HG03342 (cell line): ENCODE measurements around the gene CD300LD.
"Not testable (repeated sequence)": the region's sequence is repeated elsewhere in the genome, so short reads cannot be mapped to it uniquely, and the experiment has no call there.

Source experiments
- ATAC-seq: cut with Tn5 transposase; IDR thresholded peaks from one replicate; pipeline ENCODE4 v1.9.1; 2021; ENCODE audit warnings: mild to moderate bottlenecking, moderate library complexity; ENCODE audit not compliant: unreplicated experiment

The CD300LD gene

GRCh38 chr17:74573635-74574034, 18.4 kb downstream of the CD300LD start:
- not testable (repeated sequence) for ATAC-seq

DNA sequence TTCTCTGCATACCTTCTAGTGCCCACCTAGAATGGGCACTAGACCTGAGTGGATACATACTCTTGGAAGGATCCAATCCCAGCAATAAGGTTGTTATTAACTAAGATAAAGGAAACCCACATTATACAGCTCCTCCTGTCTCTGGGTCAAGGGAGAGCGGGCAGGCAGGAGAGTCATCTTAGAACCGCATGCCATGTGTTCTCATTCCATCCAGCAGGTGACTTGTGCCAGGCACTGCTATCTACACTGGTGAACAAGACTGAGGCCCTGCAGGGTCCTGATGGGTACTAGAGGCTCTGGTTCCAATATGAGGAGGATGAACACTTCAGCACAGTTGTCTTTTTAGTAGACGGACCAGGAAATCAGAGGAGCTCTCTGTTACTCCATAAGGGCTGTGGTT, 18.9 kb downstream of the CD300LD start:
- no peak for ATAC-seq

DNA sequence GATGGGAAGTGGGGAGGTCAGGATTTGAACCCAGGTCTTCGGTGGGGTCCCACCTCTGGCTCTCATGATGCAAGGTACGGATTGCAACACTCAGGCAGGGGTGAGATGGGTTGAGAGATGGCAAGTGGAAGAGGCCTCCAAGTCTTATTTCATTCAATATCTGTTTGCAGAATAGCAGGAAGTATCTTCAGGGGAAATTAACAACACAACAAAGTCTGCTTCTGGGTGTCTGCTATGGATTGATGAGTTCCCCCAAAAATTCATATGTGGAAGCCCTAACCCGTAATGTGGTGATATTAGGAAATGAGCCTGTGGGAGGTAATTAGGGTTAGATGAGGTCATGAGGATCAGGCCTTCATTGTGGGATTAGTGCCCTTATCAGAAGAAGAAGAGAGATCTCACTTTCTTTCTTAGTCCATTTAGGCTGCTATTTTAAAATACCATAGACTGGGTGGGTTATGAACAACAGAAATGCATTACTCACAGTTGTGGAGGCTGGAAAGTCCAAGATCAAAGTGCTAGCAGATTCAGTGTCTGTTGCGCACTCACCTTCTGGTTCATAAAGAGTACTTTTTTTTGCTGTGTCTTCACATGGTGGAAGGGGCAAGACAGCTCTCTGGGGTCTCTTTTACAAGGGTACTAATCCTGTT, 20.3 kb downstream of the CD300LD start:
- no peak for ATAC-seq

GRCh38 chr17:74569020-74570003, 22.8 kb downstream of the CD300LD start:
- ATAC-seq: no peak

DNA sequence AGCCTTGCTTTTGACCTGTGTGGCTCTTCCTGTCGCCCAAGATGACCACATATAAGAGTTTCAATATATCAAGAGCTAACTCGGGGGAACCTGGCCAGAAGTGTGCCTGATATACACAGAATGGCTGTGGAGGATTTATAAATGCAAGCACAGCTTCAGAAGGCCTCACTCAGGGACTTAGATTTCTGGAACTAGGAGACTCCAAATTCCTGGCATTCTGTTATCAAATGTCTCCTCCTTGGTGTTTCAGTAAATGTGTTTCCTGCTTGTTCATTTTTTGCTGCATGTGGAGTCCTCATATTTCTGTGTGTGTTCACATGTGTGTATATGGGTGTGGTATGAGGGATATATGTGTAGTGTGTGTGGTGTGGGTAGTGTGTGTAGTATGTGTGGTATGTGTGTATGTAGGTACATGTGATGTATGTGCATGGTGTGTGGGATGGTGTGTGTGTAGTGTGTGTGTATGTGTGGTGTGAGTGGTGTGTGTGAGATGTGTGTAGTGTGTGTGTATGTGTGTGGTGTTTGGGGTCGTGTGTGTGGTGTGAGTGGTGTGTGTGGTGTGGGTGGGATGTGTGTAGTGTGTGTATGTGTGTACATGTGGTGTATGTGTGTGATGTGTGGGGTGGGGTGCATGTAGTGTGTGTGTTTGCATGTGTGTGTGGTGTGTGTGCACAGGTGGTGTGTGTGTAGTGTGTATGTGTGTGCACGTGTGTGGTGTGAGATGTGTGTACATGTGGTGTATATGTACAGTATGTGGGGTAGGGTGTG, 23.8 kb downstream of the CD300LD start:
- ATAC-seq: no peak

DNA sequence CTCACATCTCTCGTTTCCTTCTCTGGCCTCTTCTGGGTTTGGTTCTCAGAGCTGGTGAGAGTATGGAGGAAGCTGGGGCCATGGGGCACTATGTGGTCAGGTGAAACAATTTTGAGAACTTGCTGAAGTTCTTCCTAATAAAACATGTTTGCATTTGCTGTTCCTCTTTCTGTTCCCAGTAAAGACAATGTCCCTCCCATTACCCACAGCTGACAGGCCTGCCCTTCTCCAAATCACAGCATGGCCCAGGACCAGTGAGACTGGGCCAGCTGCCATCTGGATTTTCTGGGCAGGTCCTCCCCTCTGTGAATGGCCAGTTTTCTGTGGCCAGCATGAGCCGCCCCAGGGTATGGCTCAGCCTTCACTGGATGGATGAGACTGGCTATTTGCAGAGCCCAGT, 24.7 kb downstream of the CD300LD start, which contains the start of gene CD300H:
CD300H (minus strand) TSS at position 113 of the 400 bp plus-strand sequence.
- no peak for ATAC-seq

DNA sequence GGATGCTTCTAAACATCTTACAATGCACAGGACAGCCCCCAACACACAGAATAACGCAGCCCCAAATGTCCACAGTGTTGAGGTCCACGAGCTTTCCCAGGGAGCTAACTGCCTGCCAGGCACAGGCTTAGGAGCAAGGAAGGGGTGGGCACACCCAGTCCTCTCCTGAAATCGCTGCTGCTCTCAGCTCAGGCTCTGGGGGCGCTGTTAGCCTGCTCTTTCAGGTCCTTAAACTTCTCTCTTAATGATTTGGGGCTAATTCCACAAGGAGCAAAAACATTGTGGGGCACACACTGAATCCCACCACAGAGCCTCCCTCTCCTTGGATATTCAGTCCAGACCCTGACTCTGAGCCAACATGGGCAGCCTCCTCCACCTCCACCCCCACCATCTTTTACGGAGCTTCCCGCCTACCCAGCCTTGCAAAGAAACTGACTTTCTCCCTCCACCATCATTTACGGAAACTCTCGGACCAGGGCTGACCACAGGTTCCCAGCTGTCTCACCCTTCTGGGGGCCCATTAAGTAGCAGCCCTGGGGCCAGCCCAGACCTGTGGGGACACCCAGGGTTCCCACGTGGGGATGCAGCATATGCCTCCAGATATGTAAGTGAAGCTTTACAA, 25.8 kb downstream of the CD300LD start:
- no peak for ATAC-seq

DNA sequence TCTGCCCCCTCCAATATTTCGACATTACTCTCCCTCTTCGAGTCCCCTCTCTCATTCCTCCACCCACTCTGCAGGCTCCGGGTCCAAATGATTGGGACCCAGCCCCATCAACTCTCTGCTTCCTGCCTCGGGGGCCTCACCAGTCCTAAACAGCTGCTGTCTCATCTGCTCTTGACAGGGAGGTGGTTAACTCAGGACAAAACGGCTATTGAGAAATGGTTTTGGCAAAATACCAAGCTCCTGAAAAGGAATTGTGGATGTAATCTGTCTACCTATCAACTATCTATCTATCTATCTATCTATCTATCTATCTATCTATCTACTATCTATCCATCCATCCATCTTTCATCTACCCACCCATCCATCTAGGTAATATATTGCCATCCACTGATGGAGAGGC, 27.0 kb downstream of the CD300LD start:
- no peak for ATAC-seq

GRCh38 chr17:74563358-74563757, 28.7 kb downstream of the CD300LD start:
- no peak for ATAC-seq

DNA sequence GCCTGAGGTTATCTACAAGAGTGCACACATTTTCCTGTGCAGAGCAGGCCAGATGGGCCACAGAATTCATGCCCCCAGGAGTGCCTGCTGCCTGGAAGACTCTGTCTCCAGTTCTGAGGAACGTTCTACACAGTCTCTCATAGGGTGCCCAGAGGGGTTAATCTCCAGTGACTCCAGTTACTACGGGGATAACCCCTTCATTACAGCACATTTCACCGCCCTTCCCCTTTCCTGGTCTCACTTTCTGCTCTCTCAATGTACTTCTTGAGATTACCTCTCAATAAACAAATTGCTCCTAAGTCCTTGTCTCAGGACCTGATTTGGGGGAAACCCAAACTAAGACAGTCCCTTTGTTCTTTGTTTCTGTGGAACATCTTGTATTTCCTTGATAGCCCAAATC, 30.5 kb downstream of the CD300LD start:
- ATAC-seq: no peak

DNA sequence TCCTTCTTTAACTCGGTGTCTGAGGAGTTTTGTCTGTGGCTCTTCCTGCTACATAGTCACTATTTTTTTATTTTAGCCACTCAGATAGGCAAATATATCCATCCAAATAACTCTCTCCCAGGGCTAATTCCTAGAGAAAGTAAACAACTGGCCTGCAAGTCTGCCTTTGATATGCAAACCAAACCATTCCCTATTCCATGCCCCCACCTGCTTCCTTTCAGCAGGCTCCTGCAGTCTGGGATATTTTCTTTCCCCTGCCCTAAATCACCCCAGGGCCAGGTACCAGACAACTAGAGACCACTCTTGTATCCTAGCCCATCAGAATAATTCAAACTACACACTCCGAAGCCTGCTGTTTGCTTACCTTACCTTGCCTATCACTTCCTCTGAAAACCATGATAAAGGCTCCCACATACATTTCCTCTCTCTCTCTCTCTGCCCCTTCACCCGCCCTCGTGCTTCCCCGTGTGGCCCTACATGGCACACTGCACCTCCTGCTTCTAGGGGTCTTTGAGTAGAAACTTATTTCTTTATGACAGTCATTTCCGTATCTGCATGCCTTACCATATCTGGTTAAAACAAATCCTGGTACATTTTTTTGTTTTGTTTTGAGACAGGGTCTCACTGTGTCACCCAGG, 33.1 kb downstream of the CD300LD start:
- ATAC-seq: no peak

GRCh38 chr17:74558402-74558801, 33.7 kb downstream of the CD300LD start:
- not testable (repeated sequence) for ATAC-seq

DNA sequence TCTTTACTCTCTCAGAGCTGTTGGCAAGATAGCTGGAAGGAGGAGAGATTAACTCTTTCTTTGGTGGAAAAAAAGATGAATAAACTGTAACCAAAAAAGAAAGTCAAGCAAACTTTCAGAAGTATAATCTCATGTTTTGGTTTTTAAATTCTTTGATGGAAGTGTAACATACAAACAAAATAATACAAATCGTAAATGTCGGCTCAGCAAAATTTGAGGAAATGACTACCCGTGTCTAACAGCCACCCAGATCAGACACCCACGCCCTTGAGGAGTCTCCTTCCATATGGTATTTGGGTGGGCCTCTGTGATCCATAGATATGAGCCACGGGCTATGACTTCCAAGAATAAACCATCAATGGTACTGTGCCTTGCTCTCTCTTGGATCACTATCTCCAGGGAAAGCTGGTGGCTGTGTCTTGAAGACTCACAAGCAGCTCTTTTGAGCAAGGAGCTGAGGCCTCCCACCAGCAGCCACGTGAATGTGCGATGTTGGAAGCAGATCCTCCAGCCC, 36.6 kb downstream of the CD300LD start:
- no peak for ATAC-seq

- no peak for ATAC-seq
These were observed 37.2 kb downstream of the CD300LD start for GRCh38 chr17:74554909-74555308.

DNA sequence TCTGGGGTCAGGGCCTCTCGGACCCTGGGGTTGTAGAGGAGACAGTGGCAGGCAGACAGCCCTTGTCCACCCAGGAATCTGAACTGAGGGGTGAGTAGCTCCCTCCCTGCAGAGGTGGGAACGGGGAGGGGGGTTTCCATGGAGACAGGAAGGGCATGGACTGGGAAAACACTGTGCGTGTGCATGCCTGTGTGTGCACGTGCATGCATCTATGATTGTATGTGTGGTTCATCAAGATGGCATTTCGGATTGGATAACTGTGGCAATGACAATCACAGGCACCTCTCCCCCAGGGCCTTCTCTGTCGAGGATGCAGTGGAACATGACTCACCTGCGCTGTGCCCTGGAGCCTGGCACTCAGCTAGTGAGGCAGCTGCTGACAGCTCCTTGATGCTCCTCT, 40.0 kb downstream of the CD300LD start:
- ATAC-seq: no peak

- no peak for ATAC-seq
These were observed 41.5 kb downstream of the CD300LD start for GRCh38 chr17:74550602-74551001.

DNA sequence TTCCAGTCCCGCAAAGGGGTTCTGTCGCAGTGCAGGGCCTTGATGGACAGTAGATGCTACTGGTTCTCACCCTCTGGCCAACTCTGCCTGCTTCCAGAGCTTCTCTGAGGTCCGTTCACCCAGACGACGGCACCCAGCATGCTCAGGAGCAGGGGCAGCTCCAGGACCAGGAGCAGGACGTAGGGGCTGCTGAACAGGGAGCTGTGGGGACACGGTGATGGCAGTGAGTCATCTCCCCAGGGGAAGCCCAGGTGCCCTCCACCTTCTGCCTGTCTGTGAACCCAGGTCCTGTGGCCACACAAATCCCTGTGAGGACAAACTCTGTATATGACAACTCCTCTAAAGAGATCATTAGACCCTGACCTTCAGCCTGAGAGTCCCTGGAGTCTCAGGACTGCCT, 42.7 kb downstream of the CD300LD start:
- ATAC-seq: no peak

DNA sequence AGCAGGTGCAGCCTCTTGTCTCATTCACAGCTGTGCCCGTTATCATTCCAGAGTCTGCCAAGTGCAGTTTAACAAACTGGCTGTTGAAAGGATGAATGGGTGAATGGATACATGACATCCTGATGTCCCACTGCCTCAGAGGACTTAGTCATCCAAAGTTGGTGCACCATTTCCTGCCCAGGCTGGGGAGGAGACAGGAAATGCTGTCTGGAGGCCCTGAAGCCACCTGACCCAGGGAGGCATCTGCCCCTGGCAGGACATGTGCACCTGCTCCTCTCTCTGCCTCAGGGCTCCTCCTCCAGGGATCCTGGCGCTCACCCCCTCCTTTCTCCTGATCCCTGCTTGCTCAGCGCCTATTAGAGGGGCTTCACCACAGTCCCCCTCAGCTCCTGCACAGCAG, 44.3 kb downstream of the CD300LD start:
- no peak for ATAC-seq

- ATAC-seq: no peak
These were observed 44.8 kb downstream of the CD300LD start for GRCh38 chr17:74547264-74547663.

DNA sequence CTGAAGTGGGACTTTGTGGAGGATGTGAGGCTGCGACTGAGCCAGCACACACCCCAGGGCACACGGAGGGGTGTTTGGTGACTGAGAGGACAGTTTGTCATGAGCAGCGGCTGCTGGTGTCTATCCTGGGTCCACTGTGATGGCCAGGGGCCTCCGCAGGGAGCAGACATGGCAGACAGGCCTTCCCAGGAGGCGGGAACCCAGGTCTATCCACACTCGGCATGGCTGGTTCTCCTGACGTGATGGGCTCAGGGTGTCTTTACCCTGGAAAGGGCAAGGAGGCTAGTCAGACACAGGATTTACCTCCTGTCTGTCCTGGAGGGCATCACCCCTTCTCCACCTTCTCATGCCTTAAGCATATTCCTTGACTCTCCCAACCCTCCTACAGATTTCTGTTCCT, 45.5 kb downstream of the CD300LD start:
- ATAC-seq: no peak
